ENCODE results near the gene TMEM225B.

Gene TMEM225B

DNA sequence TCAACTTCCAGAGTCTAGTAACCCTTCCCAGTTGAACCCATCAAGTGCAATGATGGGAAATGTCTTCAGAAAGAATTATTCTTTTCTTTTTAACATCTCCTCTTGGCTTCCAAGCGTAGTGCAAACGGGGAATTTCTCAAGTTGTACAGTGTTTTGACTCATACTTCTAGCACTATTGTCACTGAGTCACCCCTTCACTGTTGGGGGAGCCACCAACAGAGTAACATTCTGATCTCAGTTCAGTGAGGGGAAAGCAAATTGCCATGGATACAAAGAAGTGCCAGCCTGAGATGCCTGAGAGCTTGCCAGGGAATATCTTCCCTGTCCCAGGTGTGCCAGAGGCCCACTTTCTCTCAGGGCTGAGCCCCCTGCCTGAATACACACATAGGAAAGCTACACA lies 50.8 kb downstream of the TMEM225B start:
- ATAC-seq, result no peak
- TF ChIP-seq ESRRG (CRISPR knock-in tag; IDR thresholded peaks at IDR 0.05) (no peak), SNAI2 (CRISPR knock-in tag; IDR thresholded peaks at IDR 0.05) (no peak), ZC3H10 (CRISPR knock-in tag; IDR thresholded peaks at IDR 0.05) (no peak), TCF4 (CRISPR knock-in tag; IDR thresholded peaks at IDR 0.05; ENCODE audit: borderline replicate concordance) (no peak), BACH2 (CRISPR knock-in tag; IDR thresholded peaks at IDR 0.05; ENCODE audit: borderline replicate concordance) (no peak), ARNTL (CRISPR knock-in tag; IDR thresholded peaks at IDR 0.05; ENCODE audit: borderline replicate concordance, low read depth) (no peak), OSR1 (CRISPR knock-in tag; IDR thresholded peaks at IDR 0.05) (no peak), ISL1 (CRISPR knock-in tag; IDR thresholded peaks at IDR 0.05) (no peak), RARB (CRISPR knock-in tag; IDR thresholded peaks at IDR 0.05) (no peak), ZNF8 (CRISPR knock-in tag; IDR thresholded peaks at IDR 0.05) (no peak), ZNF70 (CRISPR knock-in tag; IDR thresholded peaks at IDR 0.05) (no peak), ZFP3 (CRISPR knock-in tag; IDR thresholded peaks at IDR 0.05) (no peak), CSDC2 (CRISPR knock-in tag; IDR thresholded peaks at IDR 0.05) (no peak), TOX (CRISPR knock-in tag; IDR thresholded peaks at IDR 0.05; ENCODE audit: borderline replicate concordance) (no peak)
- TF ChIP-seq, protein P1, sequence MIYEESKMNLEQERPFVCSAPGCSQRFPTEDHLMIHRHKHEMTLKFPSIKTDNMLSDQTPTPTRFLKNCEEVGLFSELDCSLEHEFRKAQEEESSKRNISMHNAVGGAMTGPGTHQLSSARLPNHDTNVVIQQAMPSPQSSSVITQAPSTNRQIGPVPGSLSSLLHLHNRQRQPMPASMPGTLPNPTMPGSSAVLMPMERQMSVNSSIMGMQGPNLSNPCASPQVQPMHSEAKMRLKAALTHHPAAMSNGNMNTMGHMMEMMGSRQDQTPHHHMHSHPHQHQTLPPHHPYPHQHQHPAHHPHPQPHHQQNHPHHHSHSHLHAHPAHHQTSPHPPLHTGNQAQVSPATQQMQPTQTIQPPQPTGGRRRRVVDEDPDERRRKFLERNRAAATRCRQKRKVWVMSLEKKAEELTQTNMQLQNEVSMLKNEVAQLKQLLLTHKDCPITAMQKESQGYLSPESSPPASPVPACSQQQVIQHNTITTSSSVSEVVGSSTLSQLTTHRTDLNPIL (CRISPR knock-in tag; IDR thresholded peaks at IDR 0.05; ENCODE audit: low read depth), result no peak
- TF ChIP-seq, protein P2, sequence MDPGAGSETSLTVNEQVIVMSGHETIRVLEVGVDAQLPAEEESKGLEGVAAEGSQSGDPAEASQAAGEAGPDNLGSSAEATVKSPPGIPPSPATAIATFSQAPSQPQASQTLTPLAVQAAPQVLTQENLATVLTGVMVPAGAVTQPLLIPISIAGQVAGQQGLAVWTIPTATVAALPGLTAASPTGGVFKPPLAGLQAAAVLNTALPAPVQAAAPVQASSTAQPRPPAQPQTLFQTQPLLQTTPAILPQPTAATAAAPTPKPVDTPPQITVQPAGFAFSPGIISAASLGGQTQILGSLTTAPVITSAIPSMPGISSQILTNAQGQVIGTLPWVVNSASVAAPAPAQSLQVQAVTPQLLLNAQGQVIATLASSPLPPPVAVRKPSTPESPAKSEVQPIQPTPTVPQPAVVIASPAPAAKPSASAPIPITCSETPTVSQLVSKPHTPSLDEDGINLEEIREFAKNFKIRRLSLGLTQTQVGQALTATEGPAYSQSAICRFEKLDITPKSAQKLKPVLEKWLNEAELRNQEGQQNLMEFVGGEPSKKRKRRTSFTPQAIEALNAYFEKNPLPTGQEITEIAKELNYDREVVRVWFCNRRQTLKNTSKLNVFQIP (CRISPR knock-in tag; IDR thresholded peaks at IDR 0.05; ENCODE audit: borderline replicate concordance, low read depth), result no peak
- TF ChIP-seq, protein P3, sequence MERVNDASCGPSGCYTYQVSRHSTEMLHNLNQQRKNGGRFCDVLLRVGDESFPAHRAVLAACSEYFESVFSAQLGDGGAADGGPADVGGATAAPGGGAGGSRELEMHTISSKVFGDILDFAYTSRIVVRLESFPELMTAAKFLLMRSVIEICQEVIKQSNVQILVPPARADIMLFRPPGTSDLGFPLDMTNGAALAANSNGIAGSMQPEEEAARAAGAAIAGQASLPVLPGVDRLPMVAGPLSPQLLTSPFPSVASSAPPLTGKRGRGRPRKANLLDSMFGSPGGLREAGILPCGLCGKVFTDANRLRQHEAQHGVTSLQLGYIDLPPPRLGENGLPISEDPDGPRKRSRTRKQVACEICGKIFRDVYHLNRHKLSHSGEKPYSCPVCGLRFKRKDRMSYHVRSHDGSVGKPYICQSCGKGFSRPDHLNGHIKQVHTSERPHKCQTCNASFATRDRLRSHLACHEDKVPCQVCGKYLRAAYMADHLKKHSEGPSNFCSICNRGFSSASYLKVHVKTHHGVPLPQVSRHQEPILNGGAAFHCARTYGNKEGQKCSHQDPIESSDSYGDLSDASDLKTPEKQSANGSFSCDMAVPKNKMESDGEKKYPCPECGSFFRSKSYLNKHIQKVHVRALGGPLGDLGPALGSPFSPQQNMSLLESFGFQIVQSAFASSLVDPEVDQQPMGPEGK (CRISPR knock-in tag; IDR thresholded peaks at IDR 0.05; ENCODE audit: borderline replicate concordance), result no peak
- TF ChIP-seq, protein P4, sequence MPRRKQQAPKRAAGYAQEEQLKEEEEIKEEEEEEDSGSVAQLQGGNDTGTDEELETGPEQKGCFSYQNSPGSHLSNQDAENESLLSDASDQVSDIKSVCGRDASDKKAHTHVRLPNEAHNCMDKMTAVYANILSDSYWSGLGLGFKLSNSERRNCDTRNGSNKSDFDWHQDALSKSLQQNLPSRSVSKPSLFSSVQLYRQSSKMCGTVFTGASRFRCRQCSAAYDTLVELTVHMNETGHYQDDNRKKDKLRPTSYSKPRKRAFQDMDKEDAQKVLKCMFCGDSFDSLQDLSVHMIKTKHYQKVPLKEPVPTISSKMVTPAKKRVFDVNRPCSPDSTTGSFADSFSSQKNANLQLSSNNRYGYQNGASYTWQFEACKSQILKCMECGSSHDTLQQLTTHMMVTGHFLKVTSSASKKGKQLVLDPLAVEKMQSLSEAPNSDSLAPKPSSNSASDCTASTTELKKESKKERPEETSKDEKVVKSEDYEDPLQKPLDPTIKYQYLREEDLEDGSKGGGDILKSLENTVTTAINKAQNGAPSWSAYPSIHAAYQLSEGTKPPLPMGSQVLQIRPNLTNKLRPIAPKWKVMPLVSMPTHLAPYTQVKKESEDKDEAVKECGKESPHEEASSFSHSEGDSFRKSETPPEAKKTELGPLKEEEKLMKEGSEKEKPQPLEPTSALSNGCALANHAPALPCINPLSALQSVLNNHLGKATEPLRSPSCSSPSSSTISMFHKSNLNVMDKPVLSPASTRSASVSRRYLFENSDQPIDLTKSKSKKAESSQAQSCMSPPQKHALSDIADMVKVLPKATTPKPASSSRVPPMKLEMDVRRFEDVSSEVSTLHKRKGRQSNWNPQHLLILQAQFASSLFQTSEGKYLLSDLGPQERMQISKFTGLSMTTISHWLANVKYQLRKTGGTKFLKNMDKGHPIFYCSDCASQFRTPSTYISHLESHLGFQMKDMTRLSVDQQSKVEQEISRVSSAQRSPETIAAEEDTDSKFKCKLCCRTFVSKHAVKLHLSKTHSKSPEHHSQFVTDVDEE (CRISPR knock-in tag; IDR thresholded peaks at IDR 0.05), result no peak
- TF ChIP-seq, protein P5, sequence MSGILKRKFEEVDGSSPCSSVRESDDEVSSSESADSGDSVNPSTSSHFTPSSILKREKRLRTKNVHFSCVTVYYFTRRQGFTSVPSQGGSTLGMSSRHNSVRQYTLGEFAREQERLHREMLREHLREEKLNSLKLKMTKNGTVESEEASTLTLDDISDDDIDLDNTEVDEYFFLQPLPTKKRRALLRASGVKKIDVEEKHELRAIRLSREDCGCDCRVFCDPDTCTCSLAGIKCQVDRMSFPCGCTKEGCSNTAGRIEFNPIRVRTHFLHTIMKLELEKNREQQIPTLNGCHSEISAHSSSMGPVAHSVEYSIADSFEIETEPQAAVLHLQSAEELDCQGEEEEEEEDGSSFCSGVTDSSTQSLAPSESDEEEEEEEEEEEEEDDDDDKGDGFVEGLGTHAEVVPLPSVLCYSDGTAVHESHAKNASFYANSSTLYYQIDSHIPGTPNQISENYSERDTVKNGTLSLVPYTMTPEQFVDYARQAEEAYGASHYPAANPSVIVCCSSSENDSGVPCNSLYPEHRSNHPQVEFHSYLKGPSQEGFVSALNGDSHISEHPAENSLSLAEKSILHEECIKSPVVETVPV (CRISPR knock-in tag; IDR thresholded peaks at IDR 0.05), result no peak

DNA sequence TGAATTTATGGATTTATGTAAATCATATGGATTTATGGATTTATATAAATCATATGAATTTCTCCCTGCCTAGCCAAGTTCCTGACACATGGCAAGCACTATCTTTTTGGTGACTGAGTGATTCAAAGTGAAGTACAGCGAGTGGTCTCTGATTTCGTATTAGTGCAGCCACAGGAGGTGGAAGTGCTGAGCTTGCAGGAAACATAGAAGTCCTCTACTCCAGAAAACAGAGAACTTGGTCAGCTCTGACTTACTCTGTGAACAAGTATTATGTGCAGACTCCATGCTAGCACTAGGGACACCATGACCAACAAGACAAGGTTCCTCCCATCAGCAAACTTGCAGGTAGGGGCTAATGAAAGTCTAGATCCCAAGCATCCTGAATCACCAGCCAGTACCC lies 53.2 kb downstream of the TMEM225B start:
- no peak for ATAC-seq
- TF ChIP-seq TCF4 (CRISPR knock-in tag; IDR thresholded peaks at IDR 0.05; ENCODE audit: borderline replicate concordance) (no peak), ARNTL (CRISPR knock-in tag; IDR thresholded peaks at IDR 0.05; ENCODE audit: borderline replicate concordance, low read depth) (no peak), ESRRG (CRISPR knock-in tag; IDR thresholded peaks at IDR 0.05) (no peak), ZFP30 (CRISPR knock-in tag; IDR thresholded peaks at IDR 0.05) (no peak), PPARA (CRISPR knock-in tag; IDR thresholded peaks at IDR 0.05; ENCODE audit: borderline replicate concordance) (no peak), RARB (CRISPR knock-in tag; IDR thresholded peaks at IDR 0.05) (no peak), SNAI2 (CRISPR knock-in tag; IDR thresholded peaks at IDR 0.05) (no peak), TOX (CRISPR knock-in tag; IDR thresholded peaks at IDR 0.05; ENCODE audit: borderline replicate concordance) (no peak), GLIS3 (CRISPR knock-in tag; IDR thresholded peaks at IDR 0.05) (no peak), ZNF70 (CRISPR knock-in tag; IDR thresholded peaks at IDR 0.05) (no peak)
- TF ChIP-seq, protein P4 (CRISPR knock-in tag; IDR thresholded peaks at IDR 0.05), result no peak
- TF ChIP-seq, protein P2 (CRISPR knock-in tag; IDR thresholded peaks at IDR 0.05; ENCODE audit: borderline replicate concordance, low read depth), result no peak
- TF ChIP-seq, protein P3 (CRISPR knock-in tag; IDR thresholded peaks at IDR 0.05; ENCODE audit: borderline replicate concordance), result no peak
